NB4 (cell line): Measurements from ENCODE around the gene CAMKMT.

Experiments used
- DNase-seq: peaks from one replicate; pipeline ENCODE4 v3.0.0; 2010; ENCODE audit warnings: low read depth
- H3K4me3 ChIP-seq: one replicate; pipeline ENCODE4 v1.5.1; 2011; ENCODE audit warnings: mild to moderate bottlenecking, low read depth, low read length, moderate library complexity
- MAX ChIP-seq: IDR thresholded peaks from 2 replicates; pipeline ENCODE4 v1.6.1; 2011; ENCODE audit warnings: low read depth, low read length
- MYC ChIP-seq: IDR thresholded peaks from 2 replicates; pipeline ENCODE4 v1.6.1; 2011; ENCODE audit warnings: low read depth, low read length
- POLR2A ChIP-seq: IDR thresholded peaks from 2 replicates; pipeline ENCODE4 v1.6.1; 2011; ENCODE audit warnings: mild to moderate bottlenecking; ENCODE audit not compliant: insufficient read length; ENCODE audit errors: extremely low read depth
- TF ChIP-seq, protein P1 (sequence below): IDR thresholded peaks from one replicate; pipeline ENCODE4 v1.5.1; 2012; ENCODE audit warnings: low read depth, low read length

CAMKMT gene

GRCh38 chr2:44807201-44808025 is 445.7 kb downstream of the CAMKMT start:
- DNase-seq: no peak
- no peak for TF ChIP-seq POLR2A
- no peak for TF ChIP-seq MYC
- TF ChIP-seq, protein P1, sequence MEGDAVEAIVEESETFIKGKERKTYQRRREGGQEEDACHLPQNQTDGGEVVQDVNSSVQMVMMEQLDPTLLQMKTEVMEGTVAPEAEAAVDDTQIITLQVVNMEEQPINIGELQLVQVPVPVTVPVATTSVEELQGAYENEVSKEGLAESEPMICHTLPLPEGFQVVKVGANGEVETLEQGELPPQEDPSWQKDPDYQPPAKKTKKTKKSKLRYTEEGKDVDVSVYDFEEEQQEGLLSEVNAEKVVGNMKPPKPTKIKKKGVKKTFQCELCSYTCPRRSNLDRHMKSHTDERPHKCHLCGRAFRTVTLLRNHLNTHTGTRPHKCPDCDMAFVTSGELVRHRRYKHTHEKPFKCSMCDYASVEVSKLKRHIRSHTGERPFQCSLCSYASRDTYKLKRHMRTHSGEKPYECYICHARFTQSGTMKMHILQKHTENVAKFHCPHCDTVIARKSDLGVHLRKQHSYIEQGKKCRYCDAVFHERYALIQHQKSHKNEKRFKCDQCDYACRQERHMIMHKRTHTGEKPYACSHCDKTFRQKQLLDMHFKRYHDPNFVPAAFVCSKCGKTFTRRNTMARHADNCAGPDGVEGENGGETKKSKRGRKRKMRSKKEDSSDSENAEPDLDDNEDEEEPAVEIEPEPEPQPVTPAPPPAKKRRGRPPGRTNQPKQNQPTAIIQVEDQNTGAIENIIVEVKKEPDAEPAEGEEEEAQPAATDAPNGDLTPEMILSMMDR: no peak
- no peak for TF ChIP-seq MAX
- no peak overlapping the region for H3K4me3 ChIP-seq

DNA sequence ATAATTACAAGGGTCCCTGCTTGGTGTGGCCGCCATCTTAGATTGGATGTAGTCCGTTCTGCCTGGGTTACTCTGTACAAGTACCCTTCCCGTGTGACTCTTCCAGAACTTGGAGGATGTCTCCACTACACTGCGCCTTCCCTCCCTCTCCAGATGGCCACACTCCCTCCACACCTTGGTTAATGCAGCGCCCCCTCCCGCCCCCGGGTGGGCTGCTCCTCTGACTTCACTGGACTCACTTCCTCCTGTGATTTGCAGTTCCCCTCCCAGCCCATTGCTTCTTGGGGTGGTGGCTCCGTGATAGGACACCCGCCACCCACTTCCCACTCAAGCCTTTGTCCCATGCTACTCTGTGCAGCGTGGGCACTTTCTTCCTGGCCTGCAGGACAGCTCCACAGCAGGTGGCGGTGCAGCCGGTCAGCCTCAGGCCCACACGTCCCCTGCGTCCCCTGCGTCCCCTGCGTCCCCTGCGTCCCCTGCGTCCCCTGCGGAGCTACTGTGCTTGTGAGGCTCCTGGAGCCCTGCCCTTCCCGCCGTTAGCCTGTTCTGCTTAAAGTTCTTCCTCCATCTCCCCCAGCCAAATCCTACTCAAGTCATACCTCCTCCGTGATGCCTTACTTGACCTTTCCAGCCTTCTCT is 449.3 kb downstream of the CAMKMT start:
- TF ChIP-seq, protein P1: no peak
- TF ChIP-seq POLR2A: no peak
- no peak for TF ChIP-seq MYC
- no peak for TF ChIP-seq MAX
- H3K4me3 ChIP-seq: no peak overlapping the region
- DNase-seq: no peak

- TF ChIP-seq, protein P1: no peak
- no peak overlapping the region for H3K4me3 ChIP-seq
- no peak for DNase-seq
Measured at GRCh38 chr2:44813165-44813564, 451.4 kb downstream of the CAMKMT start.

DNA sequence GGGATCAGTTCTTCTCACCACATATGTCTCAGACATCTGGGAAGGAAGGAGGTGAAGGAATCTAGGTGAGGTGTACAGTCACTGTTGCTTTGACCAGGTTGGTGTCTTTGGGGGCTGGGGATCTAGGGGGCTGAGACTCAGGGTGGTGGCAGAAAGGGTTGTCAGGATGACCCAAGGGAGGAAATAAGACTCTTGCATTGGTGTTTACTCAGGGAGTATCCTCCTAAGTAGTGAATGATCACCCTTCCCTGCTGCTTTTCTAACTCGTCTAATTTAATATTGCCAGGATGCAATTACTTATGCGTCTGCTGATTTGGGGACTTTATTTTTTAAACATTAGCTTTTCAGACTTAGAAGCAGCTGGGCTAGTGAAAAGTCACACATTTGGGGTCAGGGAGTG is 451.9 kb downstream of the CAMKMT start:
- DNase-seq: no peak
- no peak overlapping the region for H3K4me3 ChIP-seq
- TF ChIP-seq POLR2A: no peak
- TF ChIP-seq, protein P1: no peak
- no peak for TF ChIP-seq MAX
- TF ChIP-seq MYC: no peak

DNA sequence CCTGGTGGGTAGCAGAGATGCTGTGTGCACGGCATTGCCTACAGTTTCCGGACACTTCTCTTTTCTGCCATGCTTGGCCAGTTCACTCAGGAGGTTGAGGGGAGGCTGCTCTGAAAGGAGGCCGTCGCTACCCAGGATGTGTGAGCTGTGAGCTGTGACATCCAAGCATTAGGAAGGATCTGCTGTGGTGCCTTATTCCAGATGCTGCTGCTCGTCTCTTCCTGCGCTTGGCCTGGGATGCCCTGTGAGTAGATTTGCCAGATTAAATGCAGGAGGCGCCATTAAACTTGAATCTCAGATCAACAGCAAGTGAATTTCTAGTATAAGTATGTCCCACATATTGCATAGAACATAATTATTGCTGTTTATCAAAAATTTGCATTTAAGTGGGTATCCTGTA is 455.5 kb downstream of the CAMKMT start:
- no peak for DNase-seq
- TF ChIP-seq MAX: no peak
- no peak for TF ChIP-seq MYC
- TF ChIP-seq, protein P1: no peak
- no peak for TF ChIP-seq POLR2A
- no peak overlapping the region for H3K4me3 ChIP-seq
